GM18505 (cell line): Measurements from ENCODE around the gene ANKLE1.
"Not testable (repeated sequence)": the region's sequence is repeated elsewhere in the genome, so short reads cannot be mapped to it uniquely, and the experiment has no call there.

Source experiments
- ATAC-seq: cut with Tn5 transposase; IDR thresholded peaks from one replicate; pipeline ENCODE4 v1.9.1; 2021; ENCODE audit not compliant: unreplicated experiment
- POLR2A ChIP-seq: IDR thresholded peaks from 4 replicates; pipeline ENCODE4 v1.6.1; 2011; ENCODE audit warnings: borderline replicate concordance; ENCODE audit not compliant: insufficient read depth, insufficient read length; ENCODE audit errors: extremely low read depth

ANKLE1 gene

DNA sequence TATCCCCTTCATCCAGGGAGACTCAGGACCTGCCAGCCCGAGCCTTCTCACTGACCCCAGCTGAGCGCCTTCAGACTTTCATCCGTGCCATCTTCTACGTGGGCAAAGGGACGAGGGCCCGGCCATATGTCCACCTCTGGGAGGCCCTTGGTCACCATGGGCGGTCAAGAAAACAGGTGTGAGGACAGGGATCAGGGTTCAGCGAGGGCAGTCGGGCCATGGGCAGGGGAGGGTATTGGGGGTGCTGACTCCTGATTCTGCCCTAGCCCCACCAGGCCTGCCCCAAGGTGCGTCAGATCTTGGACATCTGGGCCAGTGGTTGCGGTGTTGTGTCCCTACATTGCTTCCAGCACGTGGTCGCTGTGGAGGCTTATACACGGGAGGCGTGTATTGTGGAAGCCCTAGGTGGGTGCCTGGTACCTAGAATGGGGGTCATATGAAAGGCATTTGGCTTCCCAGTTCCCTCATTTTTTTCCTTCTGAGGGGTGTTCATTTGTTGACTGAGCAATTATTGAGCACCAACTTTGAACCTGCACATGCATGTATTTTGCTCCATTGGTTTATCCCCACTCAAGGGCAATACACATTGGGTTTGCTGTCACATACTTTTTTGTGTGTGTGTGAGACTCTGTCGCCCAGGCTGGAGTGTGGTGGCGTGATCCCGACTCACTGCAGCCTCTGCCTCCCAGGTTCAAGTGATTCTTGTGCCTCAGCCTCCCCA lies 3.9 kb downstream of the ANKLE1 start:
- no peak for TF ChIP-seq POLR2A
- ATAC-seq, result no peak

DNA sequence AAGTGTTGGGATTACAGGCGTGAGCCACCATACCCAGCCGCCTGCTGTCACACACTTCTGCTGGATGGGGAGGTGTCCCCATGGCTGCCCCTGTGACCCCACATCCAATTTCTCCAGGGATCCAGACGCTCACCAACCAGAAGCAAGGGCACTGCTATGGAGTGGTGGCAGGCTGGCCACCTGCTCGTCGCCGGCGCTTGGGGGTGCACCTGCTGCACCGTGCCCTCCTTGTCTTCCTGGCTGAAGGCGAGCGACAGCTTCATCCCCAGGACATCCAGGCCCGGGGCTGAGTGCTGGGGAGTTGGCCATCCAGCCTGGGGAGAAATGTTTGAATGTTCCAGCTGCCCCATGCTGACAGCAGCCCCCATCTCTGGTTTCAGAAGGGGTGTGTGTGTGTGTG lies 4.6 kb downstream of the ANKLE1 start:
- ATAC-seq, result no peak
- no peak for TF ChIP-seq POLR2A

DNA sequence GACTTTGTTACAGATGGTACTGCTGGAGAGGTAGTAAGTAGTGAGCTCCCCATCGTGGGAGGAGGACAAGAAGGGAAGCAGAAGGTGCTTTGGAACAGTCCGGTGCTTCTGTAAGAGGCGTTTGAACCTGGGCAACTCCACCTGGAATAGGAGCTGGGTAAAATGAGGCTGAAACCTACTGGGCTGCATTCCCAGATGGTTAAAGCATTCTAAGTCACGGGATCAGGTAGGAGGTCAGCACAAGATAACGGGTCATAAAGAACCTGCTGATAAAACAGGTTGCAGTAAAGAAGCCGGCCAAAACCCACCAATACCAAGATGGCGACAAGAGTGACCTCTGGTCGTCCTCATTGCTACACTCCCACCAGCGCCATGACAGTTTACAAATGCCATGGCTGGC lies 5.1 kb downstream of the ANKLE1 start:
- no peak for ATAC-seq
- TF ChIP-seq POLR2A, result no peak

DNA sequence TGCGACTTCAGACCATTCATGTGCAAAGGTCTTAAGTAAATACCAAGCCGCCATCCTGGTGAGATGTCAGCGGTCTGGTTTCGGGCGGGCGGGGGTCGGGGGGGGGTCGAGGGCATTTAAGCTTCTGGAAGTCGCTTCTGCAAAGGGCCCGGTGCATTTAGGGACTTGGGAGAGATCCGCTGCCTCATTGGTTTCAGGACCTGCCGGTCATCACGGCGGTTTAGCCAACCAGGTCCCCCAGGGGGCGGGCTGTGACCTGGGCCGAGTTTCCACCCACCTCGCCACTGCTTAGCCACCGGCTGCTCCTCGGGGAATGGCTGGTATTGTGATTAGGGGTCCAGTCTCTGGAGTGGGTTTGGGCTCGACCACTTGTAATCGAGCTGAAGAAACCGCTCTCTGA lies 7.8 kb downstream of the ANKLE1 start:
- TF ChIP-seq POLR2A, result no peak
- ATAC-seq, result no peak

DNA sequence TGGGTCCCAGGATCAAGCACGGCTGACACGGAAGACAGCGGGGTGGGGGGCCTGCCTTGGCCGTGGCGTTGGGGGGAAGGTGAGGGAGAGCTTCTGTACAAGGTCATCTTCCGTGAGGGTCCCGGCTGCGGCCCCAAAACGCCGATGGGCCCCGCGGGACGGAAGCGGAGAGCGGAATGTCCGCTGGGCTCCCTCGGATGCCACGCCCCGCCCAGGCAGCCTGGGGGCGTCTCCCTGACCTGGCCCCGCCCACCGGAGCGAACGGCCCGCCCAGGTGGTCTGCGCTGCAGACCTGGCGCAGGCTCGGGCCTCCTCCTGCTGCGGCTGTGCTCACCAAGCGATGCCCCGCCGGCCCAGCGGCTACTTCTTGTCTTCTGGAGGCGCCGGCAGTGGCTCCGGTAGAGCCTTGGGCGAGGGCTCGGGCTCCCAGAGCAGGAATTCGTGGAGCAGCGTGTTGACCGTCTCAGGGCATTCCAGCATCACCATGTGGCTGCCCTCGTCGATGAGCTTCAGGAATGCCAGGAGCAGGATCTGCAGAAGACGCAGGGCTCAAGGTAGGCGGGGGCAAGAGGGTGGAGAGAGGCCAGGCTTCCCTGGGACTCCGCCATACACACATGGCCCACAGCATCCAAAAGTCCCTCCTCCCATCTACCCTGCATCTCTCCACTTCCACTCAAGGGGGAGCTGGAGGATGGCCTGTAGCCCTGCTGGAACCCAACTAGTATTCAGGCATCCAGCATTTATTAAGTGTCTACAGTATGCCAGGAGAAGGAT lies 10.8 kb downstream of the ANKLE1 start:
- peak; percentile 75 for ATAC-seq
- TF ChIP-seq POLR2A, result peak; percentile 52

DNA sequence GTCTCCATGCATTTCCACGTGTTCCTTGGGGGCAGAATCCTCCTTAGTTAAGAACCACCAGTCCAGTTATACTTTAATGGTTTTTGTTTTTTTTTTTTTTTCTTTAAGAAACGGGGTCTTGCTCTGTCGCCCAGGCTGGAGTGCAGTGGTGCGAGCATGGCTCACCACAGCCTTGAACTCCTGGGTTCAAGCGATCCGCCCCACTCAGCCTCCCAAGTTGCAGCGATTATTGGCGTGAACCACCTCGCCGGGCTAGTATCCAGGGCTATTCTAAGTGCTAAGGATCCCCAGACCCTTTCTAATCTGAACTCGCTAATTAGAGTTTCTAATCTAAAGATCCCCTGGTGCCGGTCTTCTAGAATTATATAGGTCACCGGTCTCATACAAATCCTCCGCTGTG lies 11.9 kb downstream of the ANKLE1 start:
- ATAC-seq, result no peak
- TF ChIP-seq POLR2A, result no peak

DNA sequence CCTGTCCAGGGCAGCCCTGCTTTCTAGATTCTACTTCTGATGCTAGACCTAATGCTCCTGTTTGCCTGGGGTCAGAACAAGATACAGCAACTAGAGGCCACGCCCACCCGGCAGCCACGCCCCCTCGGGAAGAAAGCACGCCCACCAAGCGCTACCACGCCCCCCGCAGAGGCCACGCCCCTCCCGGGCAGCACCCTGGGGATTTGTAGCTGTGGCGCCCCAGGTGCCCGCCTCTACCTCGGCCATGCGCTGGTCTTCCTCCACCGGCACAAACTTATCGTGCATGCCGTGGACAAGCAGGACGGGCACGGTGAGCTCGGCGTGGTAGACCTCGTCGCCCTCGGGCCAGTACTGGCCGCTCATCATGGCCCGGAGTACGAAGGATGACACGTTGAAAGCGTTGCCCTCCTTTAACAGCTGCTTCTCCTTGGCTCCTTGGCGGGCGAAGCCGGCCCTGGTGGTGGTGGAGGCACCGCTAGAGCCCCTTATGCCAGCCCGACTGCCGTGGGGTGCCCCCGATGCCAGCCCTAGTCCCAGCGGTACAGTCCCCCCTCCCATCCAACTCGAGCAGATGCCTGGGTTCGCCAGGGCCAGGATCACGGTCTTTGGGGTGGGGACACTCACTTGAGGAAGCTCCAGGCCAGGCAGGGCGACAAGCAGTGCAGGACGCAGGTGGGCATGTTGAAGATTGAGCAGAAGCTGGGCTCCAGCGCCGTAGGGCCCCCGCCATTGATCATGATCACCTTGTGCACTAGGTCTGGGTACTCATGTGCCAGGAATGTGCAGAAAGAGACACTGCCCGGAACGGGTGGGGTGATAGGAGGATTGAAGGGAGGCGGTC lies 12.6 kb downstream of the ANKLE1 start:
- ATAC-seq, result no peak
- no peak for TF ChIP-seq POLR2A

DNA sequence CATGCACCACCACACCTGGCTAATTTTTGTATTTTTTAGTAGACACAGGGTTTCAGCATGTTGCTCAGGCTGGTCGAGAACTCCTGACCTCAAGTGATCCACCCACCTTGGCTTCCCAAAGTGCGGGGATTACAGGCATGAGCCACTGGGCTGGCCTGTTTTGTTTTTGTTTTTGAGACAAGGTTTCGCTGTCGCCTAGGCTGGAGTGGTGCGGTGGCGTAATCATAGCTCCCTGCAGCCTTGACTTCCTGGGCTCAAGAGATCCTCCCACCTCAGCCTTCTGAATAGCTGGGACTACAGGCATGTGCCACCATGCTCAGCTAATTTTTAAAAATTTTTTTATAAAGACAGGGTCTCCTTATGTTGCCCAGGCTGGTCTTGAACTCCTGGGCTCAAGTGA lies 13.8 kb downstream of the ANKLE1 start:
- not testable (repeated sequence) for ATAC-seq

DNA sequence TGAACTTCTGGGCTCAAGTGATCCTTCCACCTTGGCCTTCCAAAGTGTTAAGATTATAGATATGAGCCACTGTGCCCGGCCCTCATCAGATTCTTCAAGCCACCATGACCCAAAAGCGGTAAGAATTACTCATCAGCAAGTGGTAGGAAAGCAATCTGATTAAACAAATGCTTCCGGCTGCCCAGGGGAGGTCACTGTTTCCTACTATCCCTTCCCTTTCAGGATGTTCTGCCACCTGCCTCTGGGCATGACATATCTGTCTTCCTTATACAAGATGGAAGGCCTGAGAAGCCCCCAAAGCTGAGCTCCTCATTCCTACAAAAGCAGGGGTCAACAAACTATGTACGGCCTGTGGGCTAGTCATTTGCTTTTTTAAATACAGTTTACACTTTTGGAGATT lies 14.6 kb downstream of the ANKLE1 start:
- ATAC-seq, result no peak
- no peak for TF ChIP-seq POLR2A

DNA sequence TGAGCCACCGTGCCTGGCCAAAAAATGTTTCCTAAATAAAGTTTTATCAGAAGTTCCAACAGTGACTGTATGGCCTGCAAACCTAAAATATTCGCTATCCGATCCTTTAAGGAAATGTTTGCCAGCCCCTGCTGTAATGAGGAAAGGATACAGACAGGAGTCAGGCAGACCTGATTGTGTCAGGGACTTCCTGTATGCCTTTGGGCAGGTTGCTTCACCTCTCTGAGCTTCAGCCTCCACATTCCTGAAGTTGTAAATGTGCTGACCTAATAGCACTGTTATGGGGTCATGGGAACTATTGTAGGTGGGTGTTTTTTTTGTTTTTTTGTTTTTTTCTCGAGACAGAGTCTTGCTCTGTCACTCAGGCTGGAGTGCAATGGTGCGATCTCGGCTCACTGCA lies 15.3 kb downstream of the ANKLE1 start:
- TF ChIP-seq POLR2A, result no peak
- ATAC-seq, result no peak

DNA sequence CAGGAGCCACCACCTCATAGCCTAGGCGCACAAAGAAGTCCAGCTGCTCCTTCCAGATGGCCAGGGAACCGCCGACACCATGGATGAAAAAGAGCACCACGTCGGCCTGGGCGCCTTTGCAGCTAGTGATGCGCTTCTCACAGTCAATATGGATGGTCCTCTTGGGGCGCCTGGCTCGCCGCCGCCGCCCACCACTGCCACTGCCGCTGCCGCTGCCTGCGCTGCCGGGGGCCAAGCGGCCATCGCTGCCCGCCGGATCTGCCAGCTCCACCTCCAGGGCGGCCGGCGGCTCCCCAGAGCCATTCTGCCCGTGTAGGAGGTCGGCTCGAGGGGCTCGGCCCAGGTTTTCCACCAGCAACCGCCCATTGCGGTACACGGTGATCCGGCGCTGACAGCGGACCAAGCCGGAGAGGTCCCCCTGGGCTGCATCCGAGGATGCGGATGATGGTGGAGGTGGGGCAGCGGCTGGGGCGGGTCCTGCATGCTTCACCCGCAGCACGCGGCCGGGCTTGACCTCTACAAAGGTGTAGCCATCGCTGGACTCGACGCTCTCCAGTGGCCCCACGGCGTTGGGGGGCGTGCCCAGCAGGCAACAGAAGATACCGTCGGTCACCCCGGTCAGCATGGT lies 19.4 kb downstream of the ANKLE1 start:
- no peak for TF ChIP-seq POLR2A
- no peak for ATAC-seq

DNA sequence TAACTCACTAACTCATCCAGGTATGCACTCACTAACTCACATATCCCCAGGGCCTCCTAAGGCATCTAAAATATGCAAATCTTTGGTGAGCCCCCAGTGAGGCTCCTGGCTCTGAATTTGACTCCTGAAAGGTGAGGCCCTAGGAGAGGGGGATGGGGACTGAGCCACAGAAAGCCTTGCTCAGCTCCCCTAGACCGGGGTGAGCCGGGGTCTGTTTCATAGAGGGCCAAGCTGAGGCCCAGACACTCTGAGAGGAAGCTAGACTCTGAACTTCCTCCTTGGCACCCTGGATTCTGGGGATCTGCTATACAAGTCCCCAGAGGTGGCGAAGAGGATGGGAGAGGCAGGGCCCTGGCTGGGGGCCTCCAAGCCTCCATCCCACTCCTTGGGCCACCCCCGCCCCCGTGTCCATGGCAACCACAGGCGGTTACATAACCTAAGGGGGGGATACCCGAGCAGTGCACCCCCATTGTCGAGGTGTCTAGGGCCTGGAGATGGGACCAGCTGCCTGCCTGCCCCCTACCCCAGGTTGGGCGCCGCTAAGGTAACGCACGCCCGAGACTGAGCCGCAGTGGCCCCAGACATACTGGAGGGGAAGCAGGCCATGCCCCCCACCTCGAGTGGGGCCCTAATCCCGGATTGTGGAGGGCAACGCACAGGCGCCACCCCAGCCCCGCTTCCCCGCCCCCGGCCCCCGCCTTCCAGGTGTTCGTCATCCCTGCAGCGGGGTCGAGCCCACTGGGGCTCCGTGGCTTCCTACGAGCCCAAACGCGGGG lies 20.9 kb downstream of the ANKLE1 start:
- TF ChIP-seq POLR2A, result no peak
- ATAC-seq, result no peak

DNA sequence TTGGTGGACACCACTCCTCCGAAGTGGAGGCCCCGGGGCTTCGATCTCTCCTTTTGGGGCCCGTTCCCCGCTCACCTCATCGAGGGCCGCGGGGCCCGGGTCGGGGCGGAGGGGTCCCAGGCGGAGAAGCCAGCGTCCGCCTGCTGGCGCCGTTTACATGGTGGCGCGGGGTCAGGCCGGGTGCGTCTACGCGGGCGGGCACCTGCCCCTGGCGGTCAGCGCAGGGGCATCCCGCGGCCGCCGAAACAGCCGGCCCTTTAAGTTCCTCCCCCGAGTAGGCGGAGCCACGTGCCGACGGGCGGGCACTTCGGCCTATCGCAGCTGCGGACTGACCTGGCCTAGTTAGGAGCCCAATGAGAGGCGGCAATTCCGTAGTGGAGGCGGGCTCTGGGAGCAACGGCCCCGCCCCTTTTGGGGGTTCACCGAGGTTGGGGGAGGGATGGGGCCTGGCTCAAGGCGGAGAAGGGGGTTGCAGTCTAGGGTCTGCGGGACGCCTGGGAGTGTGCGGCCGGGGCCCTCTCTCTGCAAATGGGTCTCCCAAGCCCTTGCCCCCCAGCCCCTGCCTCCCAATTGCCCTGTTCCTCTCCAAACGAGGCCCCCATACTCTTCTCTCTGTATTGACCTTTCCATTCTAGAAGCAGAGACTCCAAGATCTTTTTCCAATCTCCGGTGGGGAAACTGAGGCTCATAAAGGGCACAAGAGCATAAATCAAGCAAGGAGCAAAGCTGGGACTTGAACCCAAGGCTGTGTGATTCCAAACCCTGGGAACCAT lies 21.7 kb downstream of the ANKLE1 start, which contains the start of gene ABHD8:
Gene ABHD8 (minus strand): TSS at position 259 of the 773 bp plus-strand sequence. CDS start 1,809 bp downstream, outside the sequence.
- peak; percentile 43 for ATAC-seq
- TF ChIP-seq POLR2A, result no peak

DNA sequence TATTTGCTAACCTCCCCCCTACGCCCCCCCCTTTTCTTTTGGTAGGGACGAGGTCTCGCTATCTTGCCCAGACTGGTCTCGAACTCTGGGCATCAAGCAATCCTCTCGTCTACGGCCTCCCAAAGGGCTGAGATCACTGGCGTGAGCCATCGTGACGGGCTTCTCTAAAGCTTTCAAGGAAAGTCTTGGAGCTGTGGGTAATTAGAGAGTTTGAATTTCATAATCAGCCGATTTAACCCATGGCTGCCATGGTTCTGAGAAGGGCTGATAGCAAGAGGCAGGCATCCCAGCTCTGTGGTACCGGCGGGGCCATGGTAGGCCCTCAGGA lies 22.2 kb downstream of the ANKLE1 start:
- no peak for TF ChIP-seq POLR2A
- ATAC-seq, result no peak
